ENCODE data around the gene POLR2M.

- TF ChIP-seq FOXK2 (IDR thresholded peaks at IDR 0.05) (no peak), HDGF (IDR thresholded peaks at IDR 0.05; ENCODE audit: borderline replicate concordance) (no peak), BHLHE40 (IDR thresholded peaks at IDR 0.05; ENCODE audit: borderline replicate concordance) (no peak), TARDBP (IDR thresholded peaks at IDR 0.05) (no peak), SP1 (IDR thresholded peaks at IDR 0.05) (no peak), NFRKB (IDR thresholded peaks at IDR 0.05) (no peak)
Observed at GRCh38 chr15:57663262-57663661, 43.3 kb upstream of the POLR2M start.
